ENCODE results near the gene WDR36.

DNA sequence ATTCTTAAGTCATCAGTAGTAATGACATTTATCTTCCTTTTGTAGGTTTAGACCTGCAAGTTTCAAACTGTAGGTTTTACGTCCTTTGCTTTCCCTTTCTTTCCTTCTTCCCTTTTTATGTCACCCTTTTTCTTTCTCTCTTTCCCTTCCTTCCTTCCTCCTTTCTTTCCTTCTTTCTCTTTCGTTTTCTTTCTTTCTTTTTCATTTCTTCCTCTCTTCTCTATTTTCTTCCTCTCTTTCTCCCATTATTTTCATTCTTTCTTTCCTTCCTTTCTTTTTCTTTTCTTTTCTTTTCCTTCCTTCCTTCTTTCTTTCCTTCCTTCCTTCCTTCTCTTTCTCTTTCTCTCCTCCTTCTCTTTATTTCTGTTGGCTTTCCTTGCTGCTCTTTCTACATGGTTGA lies 59.9 kb downstream of the WDR36 start:
- TF ChIP-seq, protein P1, sequence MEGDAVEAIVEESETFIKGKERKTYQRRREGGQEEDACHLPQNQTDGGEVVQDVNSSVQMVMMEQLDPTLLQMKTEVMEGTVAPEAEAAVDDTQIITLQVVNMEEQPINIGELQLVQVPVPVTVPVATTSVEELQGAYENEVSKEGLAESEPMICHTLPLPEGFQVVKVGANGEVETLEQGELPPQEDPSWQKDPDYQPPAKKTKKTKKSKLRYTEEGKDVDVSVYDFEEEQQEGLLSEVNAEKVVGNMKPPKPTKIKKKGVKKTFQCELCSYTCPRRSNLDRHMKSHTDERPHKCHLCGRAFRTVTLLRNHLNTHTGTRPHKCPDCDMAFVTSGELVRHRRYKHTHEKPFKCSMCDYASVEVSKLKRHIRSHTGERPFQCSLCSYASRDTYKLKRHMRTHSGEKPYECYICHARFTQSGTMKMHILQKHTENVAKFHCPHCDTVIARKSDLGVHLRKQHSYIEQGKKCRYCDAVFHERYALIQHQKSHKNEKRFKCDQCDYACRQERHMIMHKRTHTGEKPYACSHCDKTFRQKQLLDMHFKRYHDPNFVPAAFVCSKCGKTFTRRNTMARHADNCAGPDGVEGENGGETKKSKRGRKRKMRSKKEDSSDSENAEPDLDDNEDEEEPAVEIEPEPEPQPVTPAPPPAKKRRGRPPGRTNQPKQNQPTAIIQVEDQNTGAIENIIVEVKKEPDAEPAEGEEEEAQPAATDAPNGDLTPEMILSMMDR (IDR thresholded peaks at IDR 0.05), result no peak
- TF ChIP-seq POLR2A (IDR thresholded peaks at IDR 0.05) (no peak), POLR2AphosphoS5 (IDR thresholded peaks at IDR 0.05) (no peak), EP300 (IDR thresholded peaks at IDR 0.05) (no peak)

All from upper lobe of left lung (tissue), 4 donors.